Central memory CD4-positive, alpha-beta T cell (primary cell): Measurements from ENCODE around the gene CDC42EP1.
A peak's percentile ranks its signal among the peaks of the same experiment; 100 is the strongest.
"Not testable (repeated sequence)": the region's sequence is repeated elsewhere in the genome, so short reads cannot be mapped to it uniquely, and the experiment has no call there.

Experiments
- DNase-seq: peaks from one replicate; pipeline ENCODE4 v3.0.0; 2022

Gene CDC42EP1

GRCh38 chr22:37588546-37589215 lies 28.4 kb downstream of the CDC42EP1 start:
- DNase-seq, result no peak

- no peak for DNase-seq
These were observed 29.4 kb downstream of the CDC42EP1 start for GRCh38 chr22:37589636-37590035.

- not testable (repeated sequence) for DNase-seq
These were observed 30.8 kb downstream of the CDC42EP1 start for GRCh38 chr22:37591081-37591480.

GRCh38 chr22:37591823-37592404 lies 31.6 kb downstream of the CDC42EP1 start:
- no peak for DNase-seq

GRCh38 chr22:37594237-37594636 lies 34.0 kb downstream of the CDC42EP1 start:
- DNase-seq, result no peak

- DNase-seq, result no peak
These were observed 38.9 kb downstream of the CDC42EP1 start for GRCh38 chr22:37599153-37599552.

- no peak for DNase-seq
These were observed 40.9 kb downstream of the CDC42EP1 start for GRCh38 chr22:37601203-37601539.

- DNase-seq, result no peak
These were observed 41.5 kb downstream of the CDC42EP1 start for GRCh38 chr22:37601540-37602442.

GRCh38 chr22:37602546-37603277 lies 42.4 kb downstream of the CDC42EP1 start:
- not testable (repeated sequence) for DNase-seq

GRCh38 chr22:37604074-37604473 lies 43.8 kb downstream of the CDC42EP1 start:
- no peak for DNase-seq

GRCh38 chr22:37604875-37605274 lies 44.6 kb downstream of the CDC42EP1 start:
- DNase-seq, result peak; percentile 80

- peak; percentile 85 for DNase-seq
These were observed 47.0 kb downstream of the CDC42EP1 start for GRCh38 chr22:37607010-37607934.

GRCh38 chr22:37607935-37608476 lies 47.7 kb downstream of the CDC42EP1 start:
- no peak for DNase-seq

- DNase-seq, result peak; percentile 98
These were observed 48.4 kb downstream of the CDC42EP1 start, which contains the start of gene GGA1 for GRCh38 chr22:37608477-37609239. GGA1 (plus strand) TSS chr22:37608834; CDS start chr22:37608861, 27 bp downstream.

GRCh38 chr22:37609240-37610152 lies 49.2 kb downstream of the CDC42EP1 start:
- DNase-seq, result peak; percentile 15

- DNase-seq, result not testable (repeated sequence)
These were observed 49.8 kb downstream of the CDC42EP1 start for GRCh38 chr22:37610153-37610475.

- no peak for DNase-seq
These were observed 50.3 kb downstream of the CDC42EP1 start for GRCh38 chr22:37610480-37611129.

GRCh38 chr22:37611207-37611606 lies 50.9 kb downstream of the CDC42EP1 start:
- no peak for DNase-seq
